ENCODE measurements around the gene INSIG2.

DNA sequence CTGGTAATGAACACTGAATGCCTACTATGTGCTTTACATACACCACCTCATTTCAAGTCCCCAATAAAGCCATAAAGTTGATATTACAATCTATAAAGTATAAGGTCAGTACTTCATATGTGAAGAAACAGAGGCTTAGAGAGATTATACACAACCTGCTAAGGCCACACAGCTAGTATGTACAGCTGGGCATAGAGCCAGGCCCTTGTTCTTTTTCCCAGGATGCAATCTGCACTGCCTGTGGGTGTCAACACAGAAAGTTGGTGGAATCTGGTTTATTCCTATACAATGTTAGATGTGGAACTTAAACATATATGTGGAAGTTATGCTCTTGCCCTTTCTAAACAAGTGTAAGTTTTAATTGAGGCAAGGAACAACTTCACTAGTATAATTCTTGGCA lies 32.8 kb downstream of the INSIG2 start:
- TF ChIP-seq, protein P1, sequence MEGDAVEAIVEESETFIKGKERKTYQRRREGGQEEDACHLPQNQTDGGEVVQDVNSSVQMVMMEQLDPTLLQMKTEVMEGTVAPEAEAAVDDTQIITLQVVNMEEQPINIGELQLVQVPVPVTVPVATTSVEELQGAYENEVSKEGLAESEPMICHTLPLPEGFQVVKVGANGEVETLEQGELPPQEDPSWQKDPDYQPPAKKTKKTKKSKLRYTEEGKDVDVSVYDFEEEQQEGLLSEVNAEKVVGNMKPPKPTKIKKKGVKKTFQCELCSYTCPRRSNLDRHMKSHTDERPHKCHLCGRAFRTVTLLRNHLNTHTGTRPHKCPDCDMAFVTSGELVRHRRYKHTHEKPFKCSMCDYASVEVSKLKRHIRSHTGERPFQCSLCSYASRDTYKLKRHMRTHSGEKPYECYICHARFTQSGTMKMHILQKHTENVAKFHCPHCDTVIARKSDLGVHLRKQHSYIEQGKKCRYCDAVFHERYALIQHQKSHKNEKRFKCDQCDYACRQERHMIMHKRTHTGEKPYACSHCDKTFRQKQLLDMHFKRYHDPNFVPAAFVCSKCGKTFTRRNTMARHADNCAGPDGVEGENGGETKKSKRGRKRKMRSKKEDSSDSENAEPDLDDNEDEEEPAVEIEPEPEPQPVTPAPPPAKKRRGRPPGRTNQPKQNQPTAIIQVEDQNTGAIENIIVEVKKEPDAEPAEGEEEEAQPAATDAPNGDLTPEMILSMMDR (conservative IDR thresholded peaks at IDR 0.05; ENCODE audit: low read depth, low read length), result no peak
- TF ChIP-seq EZH2 (IDR thresholded peaks at IDR 0.05; ENCODE audit: borderline replicate concordance, low read depth, low read length, poor library complexity, severe bottlenecking), result no peak
